ENCODE measurements around the gene ZNF599. TPM values are rescaled to one million over a fixed set of nuclear protein-coding genes. Genes with fewer than 3 reads are reported as not detected.

The ZNF599 gene
- total RNA-seq, 1 donor from 2014 or later = 9.0 TPM

- Mint-ChIP-seq H3K9me3 (peaks cover 19% of the 10 kb centered on the region), H3K27ac (no peak overlapping the region), H3K27me3 (peaks cover 8% of the 10 kb centered on the region), H3K4me1 (ENCODE audit: unreplicated experiment) (no peaks in the 10 kb centered on the region), H3K4me3 (no peak overlapping the region), H3K36me3 (no peaks in the 10 kb centered on the region)
- no peak for DNase-seq (ENCODE audit: extremely low spot score, unreplicated experiment)
- no peak for TF ChIP-seq CTCF (conservative IDR thresholded peaks at IDR 0.05)
These were observed 61.1 kb downstream of the ZNF599 start for GRCh38 chr19:34711890-34712289.

Other genes starting within 250 kb of the ZNF599 start
- 0.60 and 0.64 TPM in 2 replicates for gene SCGB2B2, start 96.1 kb downstream of the ZNF599 start, total RNA-seq (ENCODE audit: low replicate concordance)
- 22.1 and 41.5 TPM in 2 replicates for gene ZNF302, start 95.5 kb downstream of the ZNF599 start, total RNA-seq (ENCODE audit: low replicate concordance)
- 6.5 and 8.5 TPM in 2 replicates for gene ZNF181, start 39.0 kb downstream of the ZNF599 start, total RNA-seq (ENCODE audit: low replicate concordance)
- 4.0 and 6.9 TPM in 2 replicates for gene ZNF30, start 153.7 kb upstream of the ZNF599 start, total RNA-seq (ENCODE audit: low replicate concordance)
- 5.8 and 6.5 TPM in 2 replicates for gene ZNF792, start 191.0 kb upstream of the ZNF599 start, total RNA-seq (ENCODE audit: low replicate concordance)
- 35.2 and 79.6 TPM in 2 replicates for gene GRAMD1A, start 227.1 kb upstream of the ZNF599 start, total RNA-seq (ENCODE audit: low replicate concordance)

Data from type B pancreatic cell (in vitro differentiated cells).